IMR-90 (cell line): ENCODE results near the gene PTGDR. TPM values are rescaled to one million over a fixed set of nuclear protein-coding genes. Genes with fewer than 3 reads are reported as not detected.

ENCODE experiments used
- ATAC-seq: fragments of 200-7000 bp; cut with Tn5 transposase; 2 replicates; pipeline ENCODE4 v1.9.1; 2020; ENCODE audit warnings: low read depth, mild to moderate bottlenecking, moderate library complexity
- BruUV-seq: library from RNA; stranded (reverse); fragments of 400-500 nt; replicated peaks from 2 replicates; lab custom pipeline; 2021; lab: Mats Ljungman, UMichigan
- CTCF ChIA-PET: fragments of 300-600 bp; formaldehyde crosslinking; extraction: SDS; loops from one replicate; lab custom pipeline; 2021; ENCODE audit warnings: antibody characterized with exemption; lab: Yijun Ruan, JAX
- POLR2A ChIA-PET: fragments of 300-600 bp; sonication (Branson Sonifier 250); formaldehyde crosslinking; loops from one replicate; lab custom pipeline; 2022; ENCODE audit warnings: antibody characterized with exemption; ENCODE audit not compliant: unreplicated experiment; lab: Charles Lee
- DNase-seq: peaks from one replicate; pipeline ENCODE4 v3.0.0; 2013
- H2AFZ ChIP-seq: replicated peaks from 2 replicates; pipeline ENCODE3; 2013; ENCODE audit warnings: low read length, mild to moderate bottlenecking; ENCODE audit not compliant: poor library complexity
- H2AK5ac ChIP-seq: 2 replicates; pipeline ENCODE4 v1.6.1; 2013; ENCODE audit warnings: low read depth, low read length, inconsistent platforms
- H2AK9ac ChIP-seq: replicated peaks from 2 replicates; pipeline ENCODE3; 2013; ENCODE audit warnings: mild to moderate bottlenecking, low read depth, low read length, moderate library complexity; ENCODE audit not compliant: poor library complexity
- H2BK120ac ChIP-seq: 2 replicates; pipeline ENCODE4 v1.6.1; 2013; ENCODE audit warnings: low read depth, low read length, inconsistent platforms
- H2BK15ac ChIP-seq: 3 replicates; pipeline ENCODE4 v1.6.1; 2013; ENCODE audit warnings: low read depth, low read length, inconsistent platforms
- H2BK20ac ChIP-seq: 2 replicates; pipeline ENCODE4 v1.6.1; 2013; ENCODE audit warnings: low read depth, mild to moderate bottlenecking, inconsistent platforms, low read length, moderate library complexity
- H2BK5ac ChIP-seq: 2 replicates; pipeline ENCODE4 v1.6.1; 2013; ENCODE audit warnings: mild to moderate bottlenecking, low read depth, low read length, inconsistent platforms; ENCODE audit not compliant: poor library complexity, severe bottlenecking
- H3K14ac ChIP-seq: replicated peaks from 2 replicates; pipeline ENCODE4 v1.6.1; 2013; ENCODE audit warnings: low read depth, low read length, inconsistent platforms
- H3K18ac ChIP-seq: 2 replicates; pipeline ENCODE4 v1.6.1; 2013; ENCODE audit warnings: low read depth, low read length, control low read depth
- H3K23ac ChIP-seq: 2 replicates; pipeline ENCODE4 v1.6.1; 2013; ENCODE audit warnings: low read depth, low read length, inconsistent platforms
- H3K27ac ChIP-seq: 2 replicates; pipeline ENCODE4 v1.5.1; 2013; ENCODE audit warnings: mild to moderate bottlenecking, control low read depth, low read length; ENCODE audit not compliant: insufficient read depth
- H3K27me3 ChIP-seq: 2 replicates; pipeline ENCODE4 v1.6.1; 2013; ENCODE audit warnings: low read length; ENCODE audit not compliant: control insufficient read depth, insufficient read depth
- H3K36me3 ChIP-seq: 2 replicates; pipeline ENCODE4 v1.6.1; 2013; ENCODE audit warnings: low read length, mixed read lengths; ENCODE audit not compliant: control insufficient read depth, insufficient read depth
- H3K4ac ChIP-seq: 2 replicates; pipeline ENCODE4 v1.6.1; 2013; ENCODE audit warnings: low read depth, low read length, inconsistent platforms
- H3K4me1 ChIP-seq: 2 replicates; pipeline ENCODE4 v1.6.1; 2013; ENCODE audit warnings: low read length, mixed read lengths; ENCODE audit not compliant: control insufficient read depth, insufficient read depth
- H3K4me2 ChIP-seq: 2 replicates; pipeline ENCODE4 v1.6.1; 2013; ENCODE audit warnings: low read depth, mild to moderate bottlenecking, control low read depth, low read length, moderate library complexity
- H3K4me3 ChIP-seq: 2 replicates; pipeline ENCODE4 v1.5.1; 2013; ENCODE audit warnings: low read depth, mild to moderate bottlenecking, control low read depth, low read length, moderate library complexity; ENCODE audit not compliant: insufficient read depth
- H3K56ac ChIP-seq: 2 replicates; pipeline ENCODE4 v1.6.1; 2013; ENCODE audit warnings: low read length, inconsistent platforms; ENCODE audit not compliant: insufficient read depth; ENCODE audit errors: extremely low read depth
- H3K79me1 ChIP-seq, 2 experiments: 2 replicates each; pipeline ENCODE4 v1.6.1; 2013; ENCODE audit warnings: low read length in 2 of 2, inconsistent platforms in 1 of 2, low read depth in 1 of 2
- H3K9ac ChIP-seq: 2 replicates; pipeline ENCODE4 v1.6.1; 2013; ENCODE audit warnings: low read depth, low read length, control low read depth
- H3K9me1 ChIP-seq: 2 replicates; pipeline ENCODE4 v1.6.1; 2013; ENCODE audit warnings: low read length, inconsistent platforms; ENCODE audit not compliant: insufficient read depth
- H3K9me3 ChIP-seq: 2 replicates; pipeline ENCODE4 v1.6.1; 2013; ENCODE audit warnings: low read length; ENCODE audit not compliant: control insufficient read depth, insufficient read depth
- H4K20me1 ChIP-seq: 2 replicates; pipeline ENCODE4 v1.6.1; 2013; ENCODE audit warnings: low read length, inconsistent platforms; ENCODE audit not compliant: insufficient read depth
- H4K5ac ChIP-seq: 2 replicates; pipeline ENCODE4 v1.6.1; 2013; ENCODE audit warnings: mild to moderate bottlenecking, low read depth, low read length, control low read depth
- H4K8ac ChIP-seq, 2 experiments: 2 replicates each; pipeline ENCODE4 v1.6.1; 2013; ENCODE audit warnings: low read depth in 2 of 2, low read length in 2 of 2, control low read depth in 1 of 2, inconsistent platforms in 1 of 2
- H4K91ac ChIP-seq: 2 replicates; pipeline ENCODE4 v1.6.1; 2013; ENCODE audit warnings: low read depth, low read length, inconsistent platforms; ENCODE audit not compliant: insufficient read depth
- BHLHE40 ChIP-seq: fragments of 150-350 bp; IDR thresholded peaks from 2 replicates; pipeline ENCODE4 v1.6.1; 2016; ENCODE audit warnings: mild to moderate bottlenecking, low read depth, low read length
- FOS ChIP-seq: fragments of 150-350 bp; IDR thresholded peaks from 2 replicates; pipeline ENCODE4 v1.6.1; 2016; ENCODE audit warnings: low read depth, low read length
- MAFK ChIP-seq: IDR thresholded peaks from 2 replicates; pipeline ENCODE4 v1.6.1; 2012; ENCODE audit warnings: low read depth, low read length, improper control_type of control experiment
- RAD21 ChIP-seq: IDR thresholded peaks from 2 replicates; pipeline ENCODE4 v1.6.1; 2012; ENCODE audit warnings: low read length, improper control_type of control experiment
- WGBS, 2 experiments: methylation state at CpG; one replicate each; pipeline versions ENCODE4 v1.1.5 to v1.1.7; 2013; ENCODE audit warnings: missing lambda C conversion rate in 2 of 2; ENCODE audit not compliant: insufficient read length in 1 of 2; ENCODE audit errors: extremely low coverage in 2 of 2; 5-methylcytosine and 5-hydroxymethylcytosine counted together
- dilution Hi-C: fragments of 300-500 bp; cut with HindIII; formaldehyde crosslinking; loops from one replicate; pipeline ENCODE4 v1.14.3; 2018; ENCODE audit warnings: low sequenced_read_pairs; ENCODE audit not compliant: unreplicated experiment
- in situ Hi-C: fragments of 300-500 bp; cut with MboI; formaldehyde crosslinking; loops from 3 replicates; pipeline ENCODE4 v1.14.3; 2019; ENCODE audit warnings: low sequenced_read_pairs, inconsistent platforms, mixed read lengths
- intact Hi-C: fragments of 100-400 bp; cut with micrococcal nuclease; formaldehyde crosslinking; loops from 2 replicates; pipeline ENCODE4 v1.10.0; 2022
- polyA plus RNA-seq, 3 experiments: library from polyadenylated mRNA; depleted of rRNA; stranded (reverse); fragments of >200 nt; gene quantifications; 2 replicates each; pipeline ENCODE4 v1.2.3, GENCODE V29; 2012; ENCODE audit warnings: low replicate concordance in 1 of 3
- total RNA-seq: library from RNA; depleted of rRNA; stranded (reverse); fragments of >200 nt; gene quantifications from 2 replicates; pipeline ENCODE4 v1.2.3, GENCODE V29; 2012; rRNA removed

The PTGDR gene
- total and polyA plus RNA-seq, 2 of the 4 experiments (the other 2 are of a cell fraction), result not detected

- Histone ChIP-seq H3K4me3 (no peak overlapping the region), H2BK5ac (peak overlapping the region; percentile 76), H2AFZ (no peak overlapping the region), H4K91ac (peak overlapping the region; percentile 36; the same call in 1 of the 2 replicates), H2AK9ac (no peak overlapping the region), H2BK120ac (peak overlapping the region; percentile 59), H3K27ac (peak overlapping the region; percentile 41; the same call in 1 of the 2 replicates), H3K56ac (no peak overlapping the region), H3K23ac (0 out of 2 replicates have a peak overlapping the region, but pooled peaks have one; percentile 2), H3K18ac (no peak overlapping the region), H2BK20ac (peak overlapping the region; percentile 44; the same call in 1 of the 2 replicates), H4K5ac (no peak overlapping the region), H3K9me3 (peaks cover 3% of the 10 kb centered on the region; the same call in 1 of the 2 replicates), H3K9me1 (peaks cover 21% of the 10 kb centered on the region), H3K27me3 (no peaks in the 10 kb centered on the region), H3K4me1 (peaks cover 24% of the 10 kb centered on the region), H3K4ac (peak overlapping the region; percentile 46; the same call in 1 of the 2 replicates), H2BK15ac (peak overlapping the region; percentile 68; the same call in 1 of the 3 replicates), H3K14ac (peak overlapping the region; percentile 5; the same call in 1 of the 2 replicates), H2AK5ac (no peak overlapping the region), H3K36me3 (peaks cover 20% of the 10 kb centered on the region), H3K9ac (no peak overlapping the region), H4K8ac (peak overlapping the region in 1 of 2 experiments; percentile 62; a peak in 1 of 4 replicates), H3K79me1 (peaks cover 22 to 58% of the 10 kb centered on the region in 2 experiments), H3K4me2 (peak overlapping the region; percentile 57; the same call in 1 of the 2 replicates), H4K20me1 (no peaks in the 10 kb centered on the region)
- WGBS, 2 experiments, result no CpG with 5 or more reads among the region's 3 CpGs
- ChIA-PET POLR2A (interaction anchor here (0.5 to 0.6 kb wide), 2 partner anchors 21 to 109 kb away, joined by 3 read pairs; no protein-coding TSS in a partner anchor), CTCF (interaction anchor here (0.8 to 1.4 kb wide), 2 partner anchors 9 to 74 kb away, joined by 3 to 4 read pairs; no protein-coding TSS in a partner anchor)
- dilution Hi-C loops, result no loop called here
- in situ Hi-C loops, result loop anchor here (10.0 kb wide), 1 partner anchor 129 kb away; no protein-coding TSS in a partner anchor
- BruUV-seq, result no TSS peak
- DNase-seq, result peak; percentile 92
- TF ChIP-seq RAD21 (no peak), MAFK (0 out of 2 replicates have a peak, but pooled peaks have one; percentile 1), BHLHE40 (no peak), FOS (no peak)
- peak; percentile 63 for ATAC-seq
- intact Hi-C loops, result no loop called here
Measured at GRCh38 chr14:52325630-52326029, 58.1 kb downstream of the PTGDR start.

Other genes with a start within 250 kb of the PTGDR start
- gene NID2, start 198.6 kb upstream of the PTGDR start, total RNA-seq, result 101 and 102 TPM in 2 replicates
- 278 and 303 TPM in 2 replicates for gene NID2, start 198.6 kb upstream of the PTGDR start, polyA plus RNA-seq (2012; rRNA removed)
- 24.7 and 33.6 TPM in 2 replicates for gene PTGER2, start 46.6 kb downstream of the PTGDR start, total RNA-seq
- gene PTGER2, start 46.6 kb downstream of the PTGDR start, polyA plus RNA-seq (2012; rRNA removed), result 58.5 and 59.4 TPM in 2 replicates